Suprapubic skin (tissue), 3 donors: ENCODE data around the gene RXRB.

Source experiments
- EP300 ChIP-seq: sonication (generic); formaldehyde crosslinking; IDR thresholded peaks from one replicate; pipeline ENCODE4 v1.6.1; 2017; ENCODE audit warnings: antibody characterized with exemption
- TF ChIP-seq, protein P1 (sequence below), 2 donors: fragments of 200-600 bp in 1 of 2; fragments of 450-650 bp in 1 of 2; sonication (generic) in 1 of 2; IDR thresholded peaks; one replicate each; pipeline ENCODE4 v1.5.1; 2016 to 2019; ENCODE audit warnings: antibody characterized with exemption in 2 of 2, mild to moderate bottlenecking in 1 of 2, moderate library complexity in 1 of 2

- TF ChIP-seq EP300: no peak
- TF ChIP-seq, protein P1, sequence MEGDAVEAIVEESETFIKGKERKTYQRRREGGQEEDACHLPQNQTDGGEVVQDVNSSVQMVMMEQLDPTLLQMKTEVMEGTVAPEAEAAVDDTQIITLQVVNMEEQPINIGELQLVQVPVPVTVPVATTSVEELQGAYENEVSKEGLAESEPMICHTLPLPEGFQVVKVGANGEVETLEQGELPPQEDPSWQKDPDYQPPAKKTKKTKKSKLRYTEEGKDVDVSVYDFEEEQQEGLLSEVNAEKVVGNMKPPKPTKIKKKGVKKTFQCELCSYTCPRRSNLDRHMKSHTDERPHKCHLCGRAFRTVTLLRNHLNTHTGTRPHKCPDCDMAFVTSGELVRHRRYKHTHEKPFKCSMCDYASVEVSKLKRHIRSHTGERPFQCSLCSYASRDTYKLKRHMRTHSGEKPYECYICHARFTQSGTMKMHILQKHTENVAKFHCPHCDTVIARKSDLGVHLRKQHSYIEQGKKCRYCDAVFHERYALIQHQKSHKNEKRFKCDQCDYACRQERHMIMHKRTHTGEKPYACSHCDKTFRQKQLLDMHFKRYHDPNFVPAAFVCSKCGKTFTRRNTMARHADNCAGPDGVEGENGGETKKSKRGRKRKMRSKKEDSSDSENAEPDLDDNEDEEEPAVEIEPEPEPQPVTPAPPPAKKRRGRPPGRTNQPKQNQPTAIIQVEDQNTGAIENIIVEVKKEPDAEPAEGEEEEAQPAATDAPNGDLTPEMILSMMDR (IDR thresholded peaks at IDR 0.05): no peak
Observed at GRCh38 chr6:33192671-33193602, 7.5 kb downstream of the RXRB start.
